Measurements from ENCODE around the gene RPN2. TPM values are rescaled to one million over a fixed set of nuclear protein-coding genes. Genes with fewer than 3 reads are reported as not detected.

The RPN2 gene
- total and polyA plus RNA-seq, 9 of the 15 experiments (the other 6 are each of a cell fraction or from before 2014, with no cell fraction given) = 168 to 548 (median 325) TPM

DNA sequence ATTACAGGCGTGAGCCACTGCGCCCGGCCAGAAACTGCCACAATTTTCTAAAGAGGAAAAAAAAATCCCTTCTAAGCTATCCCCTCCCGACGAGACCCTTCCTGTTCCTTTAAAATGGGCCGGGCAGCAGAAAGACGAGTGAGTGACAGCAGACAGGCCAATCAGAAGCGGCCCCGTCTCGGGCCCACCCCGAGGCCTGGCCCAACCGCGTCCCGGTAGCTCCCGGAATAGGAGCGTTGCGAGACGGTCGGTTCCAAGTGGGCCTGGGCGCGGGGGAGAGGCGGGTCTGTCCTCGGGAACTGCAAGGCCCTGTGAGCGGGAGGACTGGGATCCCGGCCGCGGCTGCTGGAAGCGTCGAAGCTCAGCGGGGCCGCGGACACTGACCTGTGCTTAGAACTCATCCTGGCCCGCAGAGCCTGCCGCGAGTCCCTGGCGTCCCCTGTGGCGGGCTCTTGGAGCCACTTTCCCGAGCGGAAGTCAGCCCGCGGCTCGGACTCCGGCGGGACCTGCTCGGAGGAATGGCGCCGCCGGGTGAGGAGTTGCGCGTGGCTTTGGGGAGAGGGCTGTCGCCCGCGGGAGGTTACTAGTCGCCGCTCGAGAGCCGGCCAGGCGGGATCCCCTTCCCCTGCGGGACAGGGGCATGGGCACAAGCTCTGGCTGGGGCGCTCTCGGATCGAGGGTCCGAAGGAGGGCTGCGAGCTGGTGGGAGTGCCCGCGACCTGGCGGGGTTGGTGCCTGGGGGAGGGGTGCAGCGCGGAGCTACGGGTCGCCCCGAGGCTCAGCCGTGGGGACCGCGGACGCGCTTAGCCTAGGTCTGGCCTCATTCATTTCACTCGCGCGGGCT is at the start of gene RPN2, which contains the start of gene MROH8 (continued):
- no peak for TF ChIP-seq GTF2A2 (tag; IDR thresholded peaks at IDR 0.05)
- no peak for TF ChIP-seq FOXA1 (IDR thresholded peaks at IDR 0.05; ENCODE audit: borderline replicate concordance)
- TF ChIP-seq, protein P1, sequence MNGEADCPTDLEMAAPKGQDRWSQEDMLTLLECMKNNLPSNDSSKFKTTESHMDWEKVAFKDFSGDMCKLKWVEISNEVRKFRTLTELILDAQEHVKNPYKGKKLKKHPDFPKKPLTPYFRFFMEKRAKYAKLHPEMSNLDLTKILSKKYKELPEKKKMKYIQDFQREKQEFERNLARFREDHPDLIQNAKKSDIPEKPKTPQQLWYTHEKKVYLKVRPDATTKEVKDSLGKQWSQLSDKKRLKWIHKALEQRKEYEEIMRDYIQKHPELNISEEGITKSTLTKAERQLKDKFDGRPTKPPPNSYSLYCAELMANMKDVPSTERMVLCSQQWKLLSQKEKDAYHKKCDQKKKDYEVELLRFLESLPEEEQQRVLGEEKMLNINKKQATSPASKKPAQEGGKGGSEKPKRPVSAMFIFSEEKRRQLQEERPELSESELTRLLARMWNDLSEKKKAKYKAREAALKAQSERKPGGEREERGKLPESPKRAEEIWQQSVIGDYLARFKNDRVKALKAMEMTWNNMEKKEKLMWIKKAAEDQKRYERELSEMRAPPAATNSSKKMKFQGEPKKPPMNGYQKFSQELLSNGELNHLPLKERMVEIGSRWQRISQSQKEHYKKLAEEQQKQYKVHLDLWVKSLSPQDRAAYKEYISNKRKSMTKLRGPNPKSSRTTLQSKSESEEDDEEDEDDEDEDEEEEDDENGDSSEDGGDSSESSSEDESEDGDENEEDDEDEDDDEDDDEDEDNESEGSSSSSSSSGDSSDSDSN (IDR thresholded peaks at IDR 0.05; ENCODE audit: borderline replicate concordance in 1 of 2, low read depth in 2 of 2, low read length in 2 of 2) = 0 out of 4 replicates have a peak, but pooled peaks of 1 of the 2 experiments have one; percentile 36
- TF ChIP-seq, protein P2, sequence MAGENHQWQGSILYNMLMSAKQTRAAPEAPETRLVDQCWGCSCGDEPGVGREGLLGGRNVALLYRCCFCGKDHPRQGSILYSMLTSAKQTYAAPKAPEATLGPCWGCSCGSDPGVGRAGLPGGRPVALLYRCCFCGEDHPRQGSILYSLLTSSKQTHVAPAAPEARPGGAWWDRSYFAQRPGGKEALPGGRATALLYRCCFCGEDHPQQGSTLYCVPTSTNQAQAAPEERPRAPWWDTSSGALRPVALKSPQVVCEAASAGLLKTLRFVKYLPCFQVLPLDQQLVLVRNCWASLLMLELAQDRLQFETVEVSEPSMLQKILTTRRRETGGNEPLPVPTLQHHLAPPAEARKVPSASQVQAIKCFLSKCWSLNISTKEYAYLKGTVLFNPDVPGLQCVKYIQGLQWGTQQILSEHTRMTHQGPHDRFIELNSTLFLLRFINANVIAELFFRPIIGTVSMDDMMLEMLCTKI (IDR thresholded peaks at IDR 0.05; ENCODE audit: partially characterized antibody) = no peak
- TF ChIP-seq, protein P3, sequence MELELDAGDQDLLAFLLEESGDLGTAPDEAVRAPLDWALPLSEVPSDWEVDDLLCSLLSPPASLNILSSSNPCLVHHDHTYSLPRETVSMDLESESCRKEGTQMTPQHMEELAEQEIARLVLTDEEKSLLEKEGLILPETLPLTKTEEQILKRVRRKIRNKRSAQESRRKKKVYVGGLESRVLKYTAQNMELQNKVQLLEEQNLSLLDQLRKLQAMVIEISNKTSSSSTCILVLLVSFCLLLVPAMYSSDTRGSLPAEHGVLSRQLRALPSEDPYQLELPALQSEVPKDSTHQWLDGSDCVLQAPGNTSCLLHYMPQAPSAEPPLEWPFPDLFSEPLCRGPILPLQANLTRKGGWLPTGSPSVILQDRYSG (tag; conservative IDR thresholded peaks at IDR 0.05; ENCODE audit: low read depth) = no peak
- no peak for TF ChIP-seq SMC3 (conservative IDR thresholded peaks at IDR 0.05; ENCODE audit: insufficient read depth, low read depth, low read length)
- TF ChIP-seq, protein P4, sequence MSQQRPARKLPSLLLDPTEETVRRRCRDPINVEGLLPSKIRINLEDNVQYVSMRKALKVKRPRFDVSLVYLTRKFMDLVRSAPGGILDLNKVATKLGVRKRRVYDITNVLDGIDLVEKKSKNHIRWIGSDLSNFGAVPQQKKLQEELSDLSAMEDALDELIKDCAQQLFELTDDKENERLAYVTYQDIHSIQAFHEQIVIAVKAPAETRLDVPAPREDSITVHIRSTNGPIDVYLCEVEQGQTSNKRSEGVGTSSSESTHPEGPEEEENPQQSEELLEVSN (IDR thresholded peaks at IDR 0.05; ENCODE audit: borderline replicate concordance in 1 of 2, extremely low read depth in 1 of 2, insufficient read depth in 1 of 2, insufficient read length in 1 of 2, low read depth in 1 of 2, low read length in 1 of 2, poor library complexity in 1 of 2, severe bottlenecking in 1 of 2) = peak in 1 of 2 experiments; percentile 21
- TF ChIP-seq, protein P5, sequence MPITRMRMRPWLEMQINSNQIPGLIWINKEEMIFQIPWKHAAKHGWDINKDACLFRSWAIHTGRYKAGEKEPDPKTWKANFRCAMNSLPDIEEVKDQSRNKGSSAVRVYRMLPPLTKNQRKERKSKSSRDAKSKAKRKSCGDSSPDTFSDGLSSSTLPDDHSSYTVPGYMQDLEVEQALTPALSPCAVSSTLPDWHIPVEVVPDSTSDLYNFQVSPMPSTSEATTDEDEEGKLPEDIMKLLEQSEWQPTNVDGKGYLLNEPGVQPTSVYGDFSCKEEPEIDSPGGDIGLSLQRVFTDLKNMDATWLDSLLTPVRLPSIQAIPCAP (CRISPR knock-in tag; IDR thresholded peaks at IDR 0.05; ENCODE audit: borderline replicate concordance) = no peak
- TF ChIP-seq RBFOX2 (IDR thresholded peaks at IDR 0.05; ENCODE audit: low read depth, low read length) = peak; percentile 98
- TF ChIP-seq MEIS2 (IDR thresholded peaks at IDR 0.05; ENCODE audit: partially characterized antibody) = peak; percentile 41
- TF ChIP-seq XRCC5 (IDR thresholded peaks at IDR 0.05; ENCODE audit: low read depth, low read length) = 0 out of 2 replicates have a peak, but pooled peaks have one; percentile 37
- peak; percentile 16; the same call in 1 of the 2 replicates for TF ChIP-seq PHF21A (IDR thresholded peaks at IDR 0.05; ENCODE audit: borderline replicate concordance, low read depth)
- TF ChIP-seq, protein P6, sequence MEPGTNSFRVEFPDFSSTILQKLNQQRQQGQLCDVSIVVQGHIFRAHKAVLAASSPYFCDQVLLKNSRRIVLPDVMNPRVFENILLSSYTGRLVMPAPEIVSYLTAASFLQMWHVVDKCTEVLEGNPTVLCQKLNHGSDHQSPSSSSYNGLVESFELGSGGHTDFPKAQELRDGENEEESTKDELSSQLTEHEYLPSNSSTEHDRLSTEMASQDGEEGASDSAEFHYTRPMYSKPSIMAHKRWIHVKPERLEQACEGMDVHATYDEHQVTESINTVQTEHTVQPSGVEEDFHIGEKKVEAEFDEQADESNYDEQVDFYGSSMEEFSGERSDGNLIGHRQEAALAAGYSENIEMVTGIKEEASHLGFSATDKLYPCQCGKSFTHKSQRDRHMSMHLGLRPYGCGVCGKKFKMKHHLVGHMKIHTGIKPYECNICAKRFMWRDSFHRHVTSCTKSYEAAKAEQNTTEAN (CRISPR knock-in tag; IDR thresholded peaks at IDR 0.05) = no peak; the same call in 1 of the 2 replicates
- TF ChIP-seq MBD2 (IDR thresholded peaks at IDR 0.05; ENCODE audit: borderline replicate concordance, low read depth) = peak; percentile 98
- no peak for TF ChIP-seq SMARCA5 (IDR thresholded peaks at IDR 0.05)
- no peak for TF ChIP-seq PURB (CRISPR knock-in tag; IDR thresholded peaks at IDR 0.05; ENCODE audit: low read depth)
- no peak for TF ChIP-seq TCF7 (IDR thresholded peaks at IDR 0.05; ENCODE audit: borderline replicate concordance)
